Duodenal mucosa (tissue), 2 donors: ENCODE data around the gene MICAL2.
A peak's percentile ranks its signal among the peaks of the same experiment; 100 is the strongest.

Experiments used
- H3K27ac ChIP-seq: one replicate; pipeline ENCODE4 v1.7.0; 2013; ENCODE audit warnings: low read depth, low read length
- H3K27me3 ChIP-seq, 2 donors: one replicate each; pipeline ENCODE4 v1.7.0; 2013; ENCODE audit warnings: low read length in 2 of 2, control low read depth in 1 of 2; ENCODE audit not compliant: insufficient read depth in 2 of 2, control insufficient read depth in 1 of 2
- H3K36me3 ChIP-seq, 2 donors: one replicate each; pipeline ENCODE4 v1.7.0; 2013; ENCODE audit warnings: low read length in 2 of 2, control low read depth in 1 of 2; ENCODE audit not compliant: insufficient read depth in 2 of 2, control insufficient read depth in 1 of 2
- H3K4me1 ChIP-seq, 2 donors: one replicate each; pipeline ENCODE4 v1.7.0; 2013; ENCODE audit warnings: low read length in 2 of 2, control low read depth in 1 of 2; ENCODE audit not compliant: insufficient read depth in 2 of 2, control insufficient read depth in 1 of 2
- H3K4me3 ChIP-seq, 2 donors: one replicate each; pipeline ENCODE4 v1.7.0; 2013; ENCODE audit warnings: low read length in 2 of 2, low read depth in 1 of 2
- H3K9ac ChIP-seq, 2 donors: one replicate each; pipeline ENCODE4 v1.7.0; 2013; ENCODE audit warnings: low read length in 2 of 2, low read depth in 1 of 2
- H3K9me3 ChIP-seq, 2 donors: one replicate each; pipeline ENCODE4 v1.7.0; 2013; ENCODE audit warnings: low read length in 2 of 2, control low read depth in 1 of 2; ENCODE audit not compliant: control insufficient read depth in 1 of 2

MICAL2 gene

GRCh38 chr11:12216041-12216451 lies 105.7 kb downstream of the MICAL2 start:
- Histone ChIP-seq H3K27me3 (no peaks in the 10 kb centered on the region), H3K27ac (no peak overlapping the region), H3K4me3 (no peak overlapping the region), H3K4me1 (peaks cover 13 to 31% of the 10 kb centered on the region in 2 donors), H3K36me3 (peaks cover 16 to 47% of the 10 kb centered on the region in 2 donors), H3K9me3 (no peaks in the 10 kb centered on the region), H3K9ac (no peak overlapping the region)

GRCh38 chr11:12216671-12217374 lies 106.4 kb downstream of the MICAL2 start:
- Histone ChIP-seq H3K4me3 (no peak overlapping the region), H3K4me1 (peaks cover 15 to 33% of the 10 kb centered on the region in 2 donors), H3K27ac (no peak overlapping the region), H3K36me3 (peaks cover 16 to 55% of the 10 kb centered on the region in 2 donors), H3K27me3 (no peaks in the 10 kb centered on the region), H3K9ac (no peak overlapping the region), H3K9me3 (no peaks in the 10 kb centered on the region)

DNA sequence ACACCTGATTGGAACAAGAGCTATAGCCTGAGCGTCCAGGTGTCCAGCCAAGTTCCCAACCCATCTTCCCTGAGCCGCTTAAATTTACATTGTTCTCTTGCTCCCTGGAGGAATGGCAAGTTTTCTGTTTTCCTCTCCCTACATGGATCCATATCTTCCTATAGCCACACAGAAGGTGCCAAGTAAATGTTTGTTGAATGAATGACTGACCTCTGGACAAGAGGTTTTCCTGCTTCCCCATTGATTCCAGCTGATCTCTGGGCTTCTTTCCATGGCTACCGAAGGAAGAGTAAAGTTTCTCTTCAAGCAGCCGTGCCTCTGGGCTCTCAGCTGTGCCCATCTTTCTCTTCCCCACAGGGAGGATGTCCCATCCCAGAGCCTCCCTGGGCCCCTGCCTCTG lies 107.5 kb downstream of the MICAL2 start:
- Histone ChIP-seq H3K36me3 (peaks cover 16 to 55% of the 10 kb centered on the region in 2 donors), H3K27me3 (no peaks in the 10 kb centered on the region), H3K9ac (no peak overlapping the region), H3K4me3 (no peak overlapping the region), H3K27ac (no peak overlapping the region), H3K4me1 (peaks cover 25 to 42% of the 10 kb centered on the region in 2 donors), H3K9me3 (no peaks in the 10 kb centered on the region)

GRCh38 chr11:12218909-12219308 lies 108.5 kb downstream of the MICAL2 start:
- Histone ChIP-seq H3K4me1 (peaks cover 34 to 53% of the 10 kb centered on the region in 2 donors), H3K27ac (no peak overlapping the region), H3K4me3 (no peak overlapping the region), H3K27me3 (no peaks in the 10 kb centered on the region), H3K9ac (no peak overlapping the region), H3K9me3 (no peaks in the 10 kb centered on the region), H3K36me3 (peaks cover 13 to 52% of the 10 kb centered on the region in 2 donors)

GRCh38 chr11:12219757-12220156 lies 109.4 kb downstream of the MICAL2 start:
- Histone ChIP-seq H3K9ac (no peak overlapping the region), H3K4me3 (no peak overlapping the region), H3K27me3 (no peaks in the 10 kb centered on the region), H3K27ac (no peak overlapping the region), H3K4me1 (peaks cover 39 to 58% of the 10 kb centered on the region in 2 donors), H3K36me3 (peaks cover 14 to 49% of the 10 kb centered on the region in 2 donors), H3K9me3 (no peaks in the 10 kb centered on the region)

GRCh38 chr11:12220305-12220704 lies 109.9 kb downstream of the MICAL2 start:
- Histone ChIP-seq H3K9me3 (no peaks in the 10 kb centered on the region), H3K27ac (no peak overlapping the region), H3K27me3 (no peaks in the 10 kb centered on the region), H3K9ac (no peak overlapping the region), H3K4me1 (peaks cover 39 to 58% of the 10 kb centered on the region in 2 donors), H3K4me3 (no peak overlapping the region), H3K36me3 (peaks cover 20 to 49% of the 10 kb centered on the region in 2 donors)

GRCh38 chr11:12221051-12221535 lies 110.7 kb downstream of the MICAL2 start:
- H3K9ac ChIP-seq: no peak overlapping the region
- no peak overlapping the region for H3K27ac ChIP-seq
- no peaks in the 10 kb centered on the region for H3K27me3 ChIP-seq
- no peaks in the 10 kb centered on the region for H3K9me3 ChIP-seq
- H3K4me3 ChIP-seq: no peak overlapping the region
- H3K36me3 ChIP-seq: peaks cover 18 to 48% of the 10 kb centered on the region in 2 donors
- H3K4me1 ChIP-seq: peaks cover 34 to 50% of the 10 kb centered on the region in 2 donors

DNA sequence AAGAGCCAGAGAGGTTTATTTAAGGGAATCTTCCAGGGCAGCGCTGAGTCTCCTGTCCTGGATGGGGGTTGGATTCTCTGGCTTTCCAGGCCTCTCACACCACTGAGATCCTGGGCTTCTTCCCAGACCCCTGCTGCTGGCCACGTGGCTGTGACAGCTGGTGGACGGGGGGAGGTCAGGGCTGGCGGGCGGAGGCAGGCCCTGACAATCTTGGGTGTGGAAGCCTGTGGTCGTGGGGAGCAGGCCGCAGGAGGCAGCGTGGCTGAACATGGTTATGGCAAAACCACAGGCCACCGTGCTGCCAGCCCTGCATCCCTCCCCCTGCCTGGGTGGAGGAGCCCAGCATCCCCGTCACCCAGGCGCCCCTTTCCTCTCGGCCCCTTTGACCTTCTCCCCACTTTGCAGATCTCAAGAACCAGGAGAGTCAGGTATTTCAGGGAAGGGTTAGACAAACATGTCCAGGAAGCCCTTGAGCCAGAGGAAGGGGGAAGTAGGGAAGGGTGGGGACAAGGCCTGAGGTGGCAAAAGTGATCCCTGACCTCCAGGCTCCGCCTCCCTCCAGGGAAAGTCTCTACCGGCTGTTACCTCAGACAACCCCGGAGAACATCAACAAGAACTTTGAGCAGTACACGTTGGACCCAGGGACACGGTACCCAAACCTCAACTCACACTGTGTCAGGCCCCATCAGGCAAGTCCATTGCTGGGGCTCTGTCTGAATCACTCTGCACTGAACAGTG lies 111.8 kb downstream of the MICAL2 start:
- H3K9ac ChIP-seq: no peak overlapping the region
- H3K27me3 ChIP-seq: no peaks in the 10 kb centered on the region
- H3K4me1 ChIP-seq: peaks cover 26 to 40% of the 10 kb centered on the region in 2 donors
- H3K36me3 ChIP-seq: peaks cover 16 to 46% of the 10 kb centered on the region in 2 donors
- H3K4me3 ChIP-seq: no peak overlapping the region
- no peaks in the 10 kb centered on the region for H3K9me3 ChIP-seq
- H3K27ac ChIP-seq: no peak overlapping the region

DNA sequence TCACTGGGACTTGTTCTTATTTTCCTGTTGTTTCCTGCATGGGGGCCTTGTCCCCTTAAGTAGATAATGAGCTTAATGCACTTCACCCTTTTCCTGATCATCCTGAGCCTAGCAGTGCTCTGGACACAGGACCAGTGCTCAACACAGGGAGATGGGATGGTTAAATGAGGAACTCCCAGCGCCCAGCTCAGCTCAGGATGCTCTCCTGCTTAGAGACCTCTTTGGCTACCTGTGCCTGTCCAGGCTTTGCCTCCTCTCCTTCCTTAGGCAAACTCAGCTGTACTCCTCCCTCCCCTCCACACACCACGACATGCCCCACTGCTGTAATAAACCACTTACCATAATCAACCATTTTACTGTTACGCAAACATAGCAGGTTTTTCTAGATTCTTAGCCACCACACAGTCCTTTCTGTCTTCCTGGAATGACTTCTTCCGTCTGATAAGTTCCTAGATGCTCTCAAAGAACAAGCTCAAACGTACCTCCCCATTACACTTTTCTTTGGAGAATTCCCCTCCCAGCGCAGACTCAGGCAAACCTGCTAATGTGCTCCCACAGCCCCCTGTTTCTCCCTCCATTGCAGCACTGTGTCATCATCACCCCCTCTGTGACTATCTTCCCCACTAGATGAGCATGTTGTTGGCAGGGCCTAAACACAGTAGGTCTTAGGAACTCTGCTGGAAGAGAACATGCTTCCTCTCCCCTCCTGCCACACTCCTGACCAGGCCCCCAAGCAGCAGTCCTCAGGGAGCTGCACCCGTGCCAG lies 113.6 kb downstream of the MICAL2 start:
- H3K9ac ChIP-seq: peak overlapping the region; percentile 21 to 22
- H3K27me3 ChIP-seq: no peaks in the 10 kb centered on the region
- peak overlapping the region in 1 of 2 donors; percentile 3 for H3K4me3 ChIP-seq
- peak overlapping the region; percentile 2 for H3K27ac ChIP-seq
- H3K4me1 ChIP-seq: peaks cover 26 to 32% of the 10 kb centered on the region in 2 donors
- no peaks in the 10 kb centered on the region for H3K9me3 ChIP-seq
- H3K36me3 ChIP-seq: peaks cover 16 to 57% of the 10 kb centered on the region in 2 donors
